ENCODE results near the gene PHRF1. TPM values are rescaled to one million over a fixed set of nuclear protein-coding genes. Genes with fewer than 3 reads are reported as not detected.
A peak's percentile ranks its signal among the peaks of the same experiment; 100 is the strongest.

The PHRF1 gene
- total RNA-seq, 4 donors from 2014 or later: 18.3 to 31.0 (median 19.3) TPM

GRCh38 chr11:565921-566509, 10.3 kb upstream of the PHRF1 start:
- no peaks in the 10 kb centered on the region for H3K9me3 ChIP-seq
- 91 to 100% methylated on average over 6 to 9 of the region's 12 CpGs for WGBS, 2 donors
- peaks cover 15 to 21% of the 10 kb centered on the region in 2 donors for H3K4me1 ChIP-seq
- no peaks in the 10 kb centered on the region for H3K27me3 ChIP-seq
- intact Hi-C loops (cut with DNase I): no loop called here
- DNase-seq: no peak
- no peaks in the 10 kb centered on the region for H3K36me3 ChIP-seq
- no peak overlapping the region for H3K4me3 ChIP-seq (replicated peaks in 1 of 3)
- TF ChIP-seq POLR2A (IDR thresholded peaks at IDR 0.05): no peak
- TF ChIP-seq CTCF (IDR thresholded peaks at IDR 0.05): no peak
- no peak overlapping the region for H3K27ac ChIP-seq

DNA sequence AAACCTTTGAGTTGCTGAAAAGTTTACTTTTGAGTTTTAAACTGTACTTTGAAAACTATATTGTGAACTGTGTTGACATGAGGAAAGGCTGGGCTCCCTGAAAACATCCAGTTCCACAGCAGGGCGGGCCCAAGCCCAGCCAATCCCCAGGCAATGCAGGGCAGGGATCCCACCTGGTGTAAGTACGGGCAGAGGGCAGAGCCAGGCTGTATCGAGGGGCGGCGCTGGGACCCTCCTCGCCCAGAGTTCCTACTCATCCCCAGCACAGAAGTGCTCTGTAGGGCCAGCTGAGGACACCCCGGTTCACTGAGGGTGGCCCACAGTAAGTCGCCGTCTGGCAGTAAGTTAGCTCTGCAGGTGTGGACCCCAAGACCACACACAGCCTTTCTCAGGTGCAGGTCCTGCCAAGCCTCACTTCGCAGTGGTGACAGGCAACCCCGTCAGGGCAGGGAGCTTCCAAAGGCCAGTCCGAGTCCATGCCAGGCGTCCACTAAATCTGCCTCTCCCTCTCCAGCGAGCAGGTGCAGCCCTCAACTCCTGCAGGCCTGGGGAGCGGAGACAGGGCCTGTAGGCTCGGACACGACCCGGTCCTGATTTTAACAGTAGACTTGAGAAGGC, 9.2 kb upstream of the PHRF1 start:
- H3K36me3 ChIP-seq: no peaks in the 10 kb centered on the region
- H3K9me3 ChIP-seq: no peaks in the 10 kb centered on the region
- no peak for TF ChIP-seq POLR2A (IDR thresholded peaks at IDR 0.05)
- TF ChIP-seq CTCF (IDR thresholded peaks at IDR 0.05): no peak
- H3K27me3 ChIP-seq: no peaks in the 10 kb centered on the region
- H3K4me1 ChIP-seq: peaks cover 10 to 20% of the 10 kb centered on the region in 2 donors
- H3K4me3 ChIP-seq (replicated peaks in 1 of 3): no peak overlapping the region
- no peak for DNase-seq
- WGBS, 2 donors: 94% methylated on average over 14 to 16 of the region's 18 CpGs
- intact Hi-C loops (cut with DNase I): no loop called here
- H3K27ac ChIP-seq: no peak overlapping the region

DNA sequence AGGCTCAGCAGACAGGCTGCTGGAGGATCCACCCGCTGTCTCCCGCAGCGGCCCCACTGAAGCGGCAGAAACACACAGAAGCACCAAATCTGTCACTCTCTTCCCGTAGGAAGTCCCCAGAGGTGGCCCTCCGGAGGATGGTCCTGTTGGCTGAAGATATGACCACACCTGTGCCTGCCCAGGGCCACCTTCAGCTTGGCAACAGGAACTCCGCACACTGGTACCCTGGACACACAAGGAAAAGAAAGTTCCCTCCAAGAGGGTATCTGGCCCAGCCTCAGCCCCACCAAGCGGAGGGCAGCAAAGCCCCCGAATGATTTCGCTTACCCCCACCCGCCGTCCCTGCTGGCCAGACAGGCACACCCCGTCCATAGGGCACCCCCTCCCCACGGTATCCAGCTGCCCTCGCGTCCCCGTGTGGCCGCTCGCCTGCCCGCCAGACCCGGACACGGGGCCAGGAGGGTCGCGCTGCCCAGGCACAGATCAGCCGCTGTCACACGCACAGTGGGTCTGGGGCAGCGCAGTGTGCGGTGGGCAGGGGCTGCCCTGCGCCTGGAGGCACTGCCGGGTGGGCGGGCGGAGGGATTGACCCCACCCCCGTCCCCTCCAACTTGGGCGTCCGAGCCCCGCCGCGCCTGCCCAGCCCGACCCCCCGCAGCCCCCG, 8.5 kb upstream of the PHRF1 start:
- Histone ChIP-seq H3K4me1 (peaks cover 16 to 26% of the 10 kb centered on the region in 2 donors), H3K36me3 (no peaks in the 10 kb centered on the region), H3K9me3 (no peaks in the 10 kb centered on the region), H3K27ac (peak overlapping the region in 2 of 3 donors; percentile 17 to 28), H3K27me3 (no peaks in the 10 kb centered on the region), H3K4me3 (replicated peaks in 1 of 3) (peak overlapping the region in 2 of 3 donors; percentile 21 to 69)
- no peak for TF ChIP-seq CTCF (IDR thresholded peaks at IDR 0.05)
- TF ChIP-seq POLR2A (IDR thresholded peaks at IDR 0.05): no peak
- intact Hi-C loops (cut with DNase I): no loop called here
- 76 to 85% methylated on average over 7 of the region's 41 CpGs for WGBS, 2 donors
- no peak for DNase-seq

GRCh38 chr11:568306-569157, 7.7 kb upstream of the PHRF1 start:
- WGBS, 2 donors: 0% methylated on average over 6 of the region's 123 CpGs; no CpG with 5 or more reads in 1 of the 2 donors
- peak; percentile 95 to 96 for DNase-seq
- no peaks in the 10 kb centered on the region for H3K9me3 ChIP-seq
- H3K27me3 ChIP-seq: no peaks in the 10 kb centered on the region
- no peaks in the 10 kb centered on the region for H3K36me3 ChIP-seq
- intact Hi-C loops (cut with DNase I): no loop called here
- peak overlapping the region in 2 of 3 donors; percentile 17 to 46 for H3K27ac ChIP-seq
- peak in 1 of 2 donors; percentile 49 for TF ChIP-seq POLR2A (IDR thresholded peaks at IDR 0.05)
- TF ChIP-seq CTCF (IDR thresholded peaks at IDR 0.05): peak in 1 of 6 experiments; percentile 8
- peak overlapping the region; percentile 21 to 69 (median 42) for H3K4me3 ChIP-seq (replicated peaks in 1 of 3)
- H3K4me1 ChIP-seq: peaks cover 24 to 34% of the 10 kb centered on the region in 2 donors
